Skeletal muscle cell (primary cell): ENCODE measurements around the gene CDH13.

Experiments used
- DNase-seq: peaks from one replicate; pipeline ENCODE4 v3.0.0-alpha.2; 2010; ENCODE audit warnings: low read depth
- H3K4me3 ChIP-seq: 2 replicates; pipeline ENCODE4 v1.5.1; 2011; ENCODE audit warnings: low read depth, mild to moderate bottlenecking, control low read depth, low read length, moderate library complexity

CDH13 gene

DNA sequence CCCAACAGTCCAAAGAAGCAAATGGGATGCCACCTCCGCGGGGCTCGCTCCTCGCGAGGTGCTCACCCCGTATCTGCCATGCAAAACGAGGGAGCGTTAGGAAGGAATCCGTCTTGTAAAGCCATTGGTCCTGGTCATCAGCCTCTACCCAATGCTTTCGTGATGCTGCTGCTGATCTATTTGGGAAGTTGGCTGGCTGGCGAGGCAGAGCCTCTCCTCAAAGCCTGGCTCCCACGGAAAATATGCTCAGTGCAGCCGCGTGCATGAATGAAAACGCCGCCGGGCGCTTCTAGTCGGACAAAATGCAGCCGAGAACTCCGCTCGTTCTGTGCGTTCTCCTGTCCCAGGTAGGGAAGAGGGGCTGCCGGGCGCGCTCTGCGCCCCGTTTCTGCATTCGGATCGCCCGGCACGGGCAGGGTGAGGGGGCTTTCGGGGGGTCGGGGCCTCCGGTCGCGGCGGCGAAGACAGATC, at the start of gene CDH13:
Gene CDH13 (plus strand): TSS at position 179 of the 471 bp plus-strand sequence.
- H3K4me3 ChIP-seq = peak within 1 kb of the TSS; percentile 74
- DNase-seq = no peak

GRCh38 chr16:82580298-82580890, 46.4 kb upstream of the CDH13 start:
- H3K4me3 ChIP-seq = no peak overlapping the region
- no peak for DNase-seq

GRCh38 chr16:82582975-82583374, 43.8 kb upstream of the CDH13 start:
- no peak overlapping the region for H3K4me3 ChIP-seq
- no peak for DNase-seq

DNA sequence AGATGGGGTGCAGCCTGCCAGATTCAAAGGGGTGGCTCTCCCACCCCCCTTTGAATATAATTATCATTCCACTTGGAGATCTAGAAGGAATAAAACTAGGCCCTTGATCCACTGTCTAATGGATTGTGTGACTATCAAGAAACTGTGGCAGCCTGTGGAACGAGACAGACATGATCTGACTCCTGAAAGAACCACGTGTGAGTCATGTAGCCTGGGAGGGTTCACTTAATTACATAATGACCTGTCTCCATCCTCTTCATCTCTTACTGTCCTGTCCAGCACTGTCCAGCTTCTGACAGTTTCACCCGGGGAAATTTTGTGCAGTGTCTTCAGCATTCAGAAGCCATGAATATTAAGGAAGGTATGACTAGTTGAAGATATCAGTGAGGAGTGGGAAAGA, 43.3 kb upstream of the CDH13 start:
- DNase-seq = no peak
- H3K4me3 ChIP-seq = no peak overlapping the region

DNA sequence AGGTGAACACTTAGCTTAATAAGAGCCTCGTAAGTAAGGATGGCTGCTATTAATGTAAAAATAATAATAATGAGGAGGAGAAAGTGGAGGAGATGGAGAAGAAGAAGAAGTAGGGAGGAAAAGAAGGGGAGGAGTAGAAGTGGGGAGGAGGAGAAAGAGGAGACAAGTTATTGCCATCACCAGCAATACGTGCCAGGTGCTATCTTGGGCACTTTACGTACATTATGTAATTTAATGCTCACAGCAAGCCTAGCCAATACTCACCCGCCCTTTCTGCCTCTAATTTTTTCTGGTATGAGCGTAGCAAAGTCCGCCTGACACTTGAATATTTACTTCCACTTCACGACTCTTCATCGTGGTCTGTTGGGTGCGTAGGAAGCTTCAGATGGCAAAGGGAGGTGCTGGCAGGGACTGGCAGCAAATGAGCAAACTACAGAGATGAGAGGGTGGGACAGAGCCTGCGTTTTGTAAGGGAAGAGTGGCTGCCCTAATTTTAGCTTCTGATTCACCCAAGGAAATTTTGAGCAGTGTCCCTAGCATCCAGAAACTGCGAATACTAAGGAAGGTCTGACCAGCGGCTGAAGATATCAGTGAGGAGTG, 42.1 kb upstream of the CDH13 start:
- no peak overlapping the region for H3K4me3 ChIP-seq
- DNase-seq = no peak

DNA sequence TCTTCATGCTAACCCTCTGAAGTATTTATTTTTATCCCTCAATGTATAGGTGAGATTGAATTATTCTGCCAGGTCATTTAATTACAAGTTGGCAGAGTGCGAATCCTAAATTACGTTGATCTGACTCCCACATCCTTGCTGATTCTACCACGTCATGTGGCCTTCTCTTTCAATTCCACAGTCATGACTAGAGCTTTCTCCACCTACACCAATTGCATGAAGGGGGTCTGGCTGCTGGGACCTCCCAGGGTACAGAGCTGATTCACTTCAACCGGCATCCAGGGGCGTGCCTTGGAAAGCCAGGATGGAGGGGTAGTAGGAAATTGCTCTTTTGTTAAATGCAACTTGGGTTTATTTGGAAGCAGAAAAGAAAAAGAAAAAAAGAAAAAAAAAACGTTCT, 41.1 kb upstream of the CDH13 start:
- peak; percentile 63 for DNase-seq
- H3K4me3 ChIP-seq = no peak overlapping the region

DNA sequence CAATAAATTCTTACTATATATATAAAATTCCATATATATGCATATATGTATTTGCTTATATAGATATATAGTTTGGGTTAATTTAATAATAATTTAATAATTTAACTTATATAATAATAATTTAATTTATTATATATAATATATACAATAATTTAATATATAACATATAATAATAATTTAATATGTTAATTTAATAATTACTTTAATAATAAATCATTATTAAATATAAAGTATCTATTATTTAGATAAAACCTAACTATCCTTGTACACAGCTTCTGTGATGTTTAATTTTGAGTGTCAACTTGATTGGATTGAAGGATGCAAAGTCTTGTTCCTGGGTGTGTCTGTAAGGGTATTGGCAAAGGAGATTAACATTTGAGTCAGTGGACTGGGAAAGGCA, 40.6 kb upstream of the CDH13 start:
- no peak for DNase-seq
- no peak overlapping the region for H3K4me3 ChIP-seq

DNA sequence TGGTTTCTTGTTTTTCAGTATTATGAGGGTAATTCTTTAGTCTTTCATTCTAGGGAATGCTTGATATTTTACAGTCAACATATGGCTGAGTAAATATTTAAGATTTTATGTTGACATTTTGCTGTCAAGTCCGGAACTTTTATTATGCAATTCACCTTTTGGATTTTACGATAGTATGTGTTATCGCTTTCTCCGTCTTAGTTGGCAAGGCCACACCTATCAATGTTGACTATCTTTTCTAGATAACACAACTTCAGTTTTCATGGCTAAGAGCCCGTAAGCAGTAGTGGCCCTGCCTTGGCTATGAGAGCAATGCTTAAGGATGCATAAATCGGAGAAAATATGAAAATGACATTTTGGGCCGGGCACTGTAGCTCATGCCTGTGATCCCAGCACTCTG, 39.5 kb upstream of the CDH13 start:
- H3K4me3 ChIP-seq = no peak overlapping the region
- DNase-seq = no peak

- no peak for DNase-seq
- no peak overlapping the region for H3K4me3 ChIP-seq
Measured at GRCh38 chr16:82589407-82589806, 37.4 kb upstream of the CDH13 start.

- H3K4me3 ChIP-seq = no peak overlapping the region
- no peak for DNase-seq
Measured at GRCh38 chr16:82594114-82594513, 32.7 kb upstream of the CDH13 start.

DNA sequence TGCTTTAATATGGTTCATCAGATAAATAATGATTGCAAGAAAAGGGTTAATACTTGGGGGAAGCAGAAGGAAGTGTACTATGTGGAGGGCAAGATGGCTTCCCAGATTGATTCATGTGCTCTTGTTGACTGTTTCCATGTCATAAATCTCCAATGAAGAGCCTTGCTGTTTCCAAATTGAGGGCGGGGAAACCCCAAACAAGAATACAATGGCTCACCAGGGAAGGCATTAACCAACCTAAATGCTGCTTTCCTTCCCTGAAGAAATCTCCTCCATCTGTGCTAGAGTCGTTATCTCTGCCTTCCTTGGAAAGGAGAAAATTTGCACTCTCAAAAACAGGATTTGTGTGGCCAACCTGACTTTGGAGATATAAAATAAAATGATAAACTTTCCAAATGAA, 28.0 kb upstream of the CDH13 start:
- DNase-seq = no peak
- H3K4me3 ChIP-seq = no peak overlapping the region

- no peak overlapping the region for H3K4me3 ChIP-seq
- DNase-seq = no peak
Measured at GRCh38 chr16:82601989-82602640, 24.7 kb upstream of the CDH13 start.

DNA sequence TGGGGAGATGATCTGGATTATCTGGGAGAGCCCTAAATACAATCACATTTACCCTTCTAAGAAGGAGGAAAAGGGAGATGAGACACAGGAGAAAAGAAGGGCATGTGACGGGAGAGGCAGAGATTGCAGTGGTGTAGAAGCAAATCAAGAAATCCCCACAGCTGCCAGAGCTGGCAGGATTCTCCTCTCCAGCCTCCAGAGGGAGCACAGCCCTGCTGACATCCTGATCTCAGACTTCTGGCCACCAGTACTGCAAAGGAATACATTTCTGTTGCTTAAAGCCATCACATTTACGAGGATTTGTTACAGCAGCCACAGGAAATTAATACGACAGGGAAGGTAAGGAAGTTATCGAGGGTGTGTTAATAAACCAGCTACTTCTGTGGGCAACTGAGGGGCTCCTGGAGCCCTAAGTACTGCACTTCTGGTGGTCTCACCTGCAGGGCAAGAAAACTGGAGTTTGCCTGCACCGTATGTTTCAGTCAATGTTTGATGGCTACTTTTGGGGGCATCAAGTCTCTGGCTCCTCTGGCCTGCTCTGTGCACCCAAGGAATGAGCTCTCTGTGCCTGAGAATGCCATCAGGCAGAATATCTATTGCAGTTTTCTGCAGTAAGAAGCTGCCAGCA, 22.9 kb upstream of the CDH13 start:
- DNase-seq = peak; percentile 30
- no peak overlapping the region for H3K4me3 ChIP-seq

GRCh38 chr16:82605076-82605475, 21.7 kb upstream of the CDH13 start:
- no peak for DNase-seq
- no peak overlapping the region for H3K4me3 ChIP-seq

DNA sequence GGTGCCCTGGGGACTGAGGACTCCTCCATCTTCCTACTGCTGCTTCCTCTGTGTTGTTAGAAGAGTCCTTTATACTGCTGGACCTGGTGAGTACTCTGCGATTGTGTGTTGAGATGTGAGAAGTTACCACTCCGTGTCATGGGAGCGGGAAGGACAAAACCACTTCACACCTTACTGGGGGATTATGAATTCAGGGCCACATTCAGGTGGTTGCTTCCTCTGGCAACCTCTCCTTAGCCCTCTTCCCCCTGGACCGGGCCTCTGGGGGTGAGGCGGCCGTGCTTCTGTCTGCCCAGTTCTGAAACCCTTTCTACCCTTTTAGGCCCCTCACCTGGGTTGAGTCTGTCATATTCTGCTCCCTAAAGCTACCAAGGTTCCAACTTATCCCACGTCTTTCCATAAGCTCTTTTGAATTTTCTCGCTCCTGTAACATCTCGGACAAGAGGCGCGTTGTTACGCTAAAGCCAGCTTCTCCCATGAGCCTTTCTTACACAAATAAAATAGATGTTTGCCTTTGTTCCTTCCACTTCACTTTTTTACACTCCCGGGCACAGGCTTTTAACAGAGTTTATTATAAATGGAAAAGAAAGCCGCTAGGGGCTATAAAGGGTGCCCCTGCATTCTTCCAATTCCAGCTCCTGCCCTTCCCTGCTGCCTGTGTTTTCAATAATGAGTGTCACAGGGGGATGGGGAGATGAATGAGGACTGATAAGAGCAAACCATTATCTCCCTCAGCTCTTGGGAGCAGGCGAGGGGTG, 20.7 kb upstream of the CDH13 start:
- no peak for DNase-seq
- H3K4me3 ChIP-seq = no peak overlapping the region

- H3K4me3 ChIP-seq = no peak overlapping the region
- DNase-seq = no peak
Measured at GRCh38 chr16:82609140-82609539, 17.6 kb upstream of the CDH13 start.

DNA sequence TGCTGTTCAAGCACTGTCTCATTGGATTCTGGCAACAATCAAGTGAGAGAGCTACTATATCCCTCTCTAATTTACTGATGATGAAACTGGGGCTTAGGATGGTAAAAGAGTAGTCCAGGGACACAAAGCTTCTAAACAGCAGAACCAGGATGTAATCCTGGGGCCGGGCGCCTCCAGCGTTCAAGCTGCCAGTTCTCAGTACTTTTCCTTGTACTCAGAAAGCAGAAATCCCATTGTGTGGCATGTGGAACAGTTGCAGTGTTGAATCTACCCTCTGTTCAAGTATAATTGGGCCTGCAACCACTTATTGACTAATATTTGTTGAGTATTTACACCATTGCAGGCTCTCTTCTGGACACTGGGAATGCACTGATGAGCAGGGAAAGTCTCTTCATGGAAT, 14.5 kb upstream of the CDH13 start:
- no peak for DNase-seq
- no peak overlapping the region for H3K4me3 ChIP-seq

- no peak overlapping the region for H3K4me3 ChIP-seq
Measured at GRCh38 chr16:82616356-82616755, 10.4 kb upstream of the CDH13 start.

DNA sequence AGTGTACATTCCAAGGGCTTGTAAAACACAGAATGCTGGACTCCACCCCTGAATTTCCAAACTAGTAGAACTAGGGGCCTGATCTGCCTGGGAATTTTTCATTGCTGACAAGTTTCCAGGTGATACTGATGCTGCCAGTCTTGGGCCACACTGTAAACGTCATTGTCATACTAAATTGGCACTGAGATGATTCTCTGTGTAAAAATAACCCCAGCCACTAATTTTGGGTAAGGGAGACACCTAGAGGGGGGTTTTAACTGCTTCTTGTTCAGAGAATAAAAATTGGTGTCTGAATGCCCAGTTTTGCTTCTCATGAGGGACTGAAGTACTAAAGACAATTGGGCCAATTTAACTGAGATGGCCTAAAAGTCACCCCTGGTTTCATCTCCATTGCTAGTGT, 5.0 kb upstream of the CDH13 start:
- DNase-seq = no peak
- H3K4me3 ChIP-seq = no peak overlapping the region

More at GRCh38 chr16:82616356-82616755, 10.4 kb upstream of the CDH13 start:
- DNase-seq = no peak

GRCh38 chr16:82623241-82623640, 3.5 kb upstream of the CDH13 start:
- H3K4me3 ChIP-seq = no peak overlapping the region
- DNase-seq = no peak
